ENCODE measurements around the gene SPATA20. TPM values are rescaled to one million over a fixed set of nuclear protein-coding genes. Genes with fewer than 3 reads are reported as not detected.

Gene SPATA20
- total and polyA plus RNA-seq, 9 donors: 43.5 to 81.2 (median 60.5) TPM

GRCh38 chr17:50589095-50589705 lies 42.2 kb downstream of the SPATA20 start:
- 43 to 47% (median 45%) methylated on average over 10 of the region's 10 CpGs for WGBS, 3 donors
- no peak for TF ChIP-seq CTCF (IDR thresholded peaks at IDR 0.05)
- no peak for TF ChIP-seq EP300 (IDR thresholded peaks at IDR 0.05)
- no peak for TF ChIP-seq POLR2A (IDR thresholded peaks at IDR 0.05)
- Histone ChIP-seq H3K4me3 (no peak overlapping the region), H3K36me3 (no peaks in the 10 kb centered on the region), H3K4me1 (ENCODE audit: insufficient read depth) (peaks cover 21% of the 10 kb centered on the region), H3K27ac (no peak overlapping the region), H3K27me3 (no peaks in the 10 kb centered on the region), H3K9me3 (no peaks in the 10 kb centered on the region)
- DNase-seq: peak in 1 of 5 donors; percentile 64
- intact Hi-C loops (cut with DNase I): no loop called here

- no peak overlapping the region for H3K4me3 ChIP-seq
- no peaks in the 10 kb centered on the region for H3K9me3 ChIP-seq
- no peak for DNase-seq
- no peak for TF ChIP-seq POLR2A (IDR thresholded peaks at IDR 0.05)
- TF ChIP-seq CTCF (IDR thresholded peaks at IDR 0.05): no peak
- no peak for TF ChIP-seq EP300 (IDR thresholded peaks at IDR 0.05)
- H3K27me3 ChIP-seq: no peaks in the 10 kb centered on the region
- no peak overlapping the region for H3K27ac ChIP-seq
- 85 to 93% (median 92%) methylated on average over 24 of the region's 24 CpGs for WGBS, 3 donors
- intact Hi-C loops (cut with DNase I): no loop called here
- H3K36me3 ChIP-seq: no peaks in the 10 kb centered on the region
- H3K4me1 ChIP-seq (ENCODE audit: insufficient read depth): peaks cover 21% of the 10 kb centered on the region
These were observed 44.2 kb downstream of the SPATA20 start for GRCh38 chr17:50590946-50591737.

GRCh38 chr17:50593321-50593720 lies 46.3 kb downstream of the SPATA20 start:
- H3K4me1 ChIP-seq (ENCODE audit: insufficient read depth): peaks cover 20% of the 10 kb centered on the region
- no peak for DNase-seq
- H3K9me3 ChIP-seq: no peaks in the 10 kb centered on the region
- 55 to 66% (median 59%) methylated on average over 10 of the region's 10 CpGs for WGBS, 3 donors
- TF ChIP-seq EP300 (IDR thresholded peaks at IDR 0.05) (no peak), POLR2A (IDR thresholded peaks at IDR 0.05) (no peak), CTCF (IDR thresholded peaks at IDR 0.05) (no peak)
- no peak overlapping the region for H3K4me3 ChIP-seq
- intact Hi-C loops (cut with DNase I): no loop called here
- H3K27ac ChIP-seq: no peak overlapping the region
- no peaks in the 10 kb centered on the region for H3K36me3 ChIP-seq
- no peaks in the 10 kb centered on the region for H3K27me3 ChIP-seq

GRCh38 chr17:50594128-50594823 lies 47.3 kb downstream of the SPATA20 start:
- intact Hi-C loops (cut with DNase I): no loop called here

More at GRCh38 chr17:50594128-50594823, 47.3 kb downstream of the SPATA20 start:
- TF ChIP-seq POLR2A (IDR thresholded peaks at IDR 0.05) (no peak), CTCF (IDR thresholded peaks at IDR 0.05) (no peak), EP300 (IDR thresholded peaks at IDR 0.05) (no peak)
- no peak overlapping the region for H3K27ac ChIP-seq
- H3K36me3 ChIP-seq: no peaks in the 10 kb centered on the region
- H3K27me3 ChIP-seq: no peaks in the 10 kb centered on the region
- H3K4me3 ChIP-seq: no peak overlapping the region
- peaks cover 10% of the 10 kb centered on the region for H3K4me1 ChIP-seq (ENCODE audit: insufficient read depth)
- no peaks in the 10 kb centered on the region for H3K9me3 ChIP-seq
- WGBS, 3 donors: 89 to 93% (median 91%) methylated on average over 11 of the region's 11 CpGs
- no peak for DNase-seq

All from ovary (tissue), 9 donors.